Endothelial cell (in vitro differentiated cells): ENCODE results near the gene AMIGO3. TPM values are rescaled to one million over a fixed set of nuclear protein-coding genes. Genes with fewer than 3 reads are reported as not detected.

Source experiments
- DNase-seq: peaks from one replicate; pipeline ENCODE4 v3.0.0; 2021; ENCODE audit warnings: low spot score
- H3K27ac Mint-ChIP-seq: one replicate; pipeline ENCODE4 v1.8.0; 2021; ENCODE audit warnings: mixed read lengths, inconsistent platforms; ENCODE audit not compliant: unreplicated experiment
- H3K27me3 Mint-ChIP-seq: one replicate; pipeline ENCODE4 v1.8.0; 2021; ENCODE audit warnings: mild to moderate bottlenecking, moderate library complexity, mixed read lengths, inconsistent platforms; ENCODE audit not compliant: unreplicated experiment
- H3K36me3 Mint-ChIP-seq: one replicate; pipeline ENCODE4 v1.8.0; 2021; ENCODE audit warnings: mild to moderate bottlenecking, low read depth, mixed read lengths, inconsistent platforms; ENCODE audit not compliant: unreplicated experiment
- H3K4me1 Mint-ChIP-seq: one replicate; pipeline ENCODE4 v1.8.0; 2021; ENCODE audit warnings: mild to moderate bottlenecking, mixed read lengths, inconsistent platforms; ENCODE audit not compliant: unreplicated experiment
- H3K4me3 Mint-ChIP-seq: one replicate; pipeline ENCODE4 v1.8.0; 2021; ENCODE audit warnings: mild to moderate bottlenecking, mixed read lengths, inconsistent platforms; ENCODE audit not compliant: unreplicated experiment
- H3K9me3 Mint-ChIP-seq: one replicate; pipeline ENCODE4 v1.8.0; 2021; ENCODE audit warnings: mixed read lengths, inconsistent platforms; ENCODE audit not compliant: unreplicated experiment
- CTCF ChIP-seq: fragments of 200-600 bp; sonication (generic); IDR thresholded peaks from one replicate; pipeline ENCODE4 v1.5.0; 2021; ENCODE audit warnings: antibody characterized with exemption; ENCODE audit not compliant: unreplicated experiment
- total RNA-seq: library from RNA; stranded (reverse); fragmentation: NEBNext Ultra II Directional; extraction: Animal tissue kit (Norgen Biotek cat#: 25700); gene quantifications from one replicate; pipeline ENCODE4 v1.2.1, GENCODE V29; 2021; ENCODE audit not compliant: unreplicated experiment

The AMIGO3 gene
- total RNA-seq, 1 donor from 2014 or later = 0.56 TPM

DNA sequence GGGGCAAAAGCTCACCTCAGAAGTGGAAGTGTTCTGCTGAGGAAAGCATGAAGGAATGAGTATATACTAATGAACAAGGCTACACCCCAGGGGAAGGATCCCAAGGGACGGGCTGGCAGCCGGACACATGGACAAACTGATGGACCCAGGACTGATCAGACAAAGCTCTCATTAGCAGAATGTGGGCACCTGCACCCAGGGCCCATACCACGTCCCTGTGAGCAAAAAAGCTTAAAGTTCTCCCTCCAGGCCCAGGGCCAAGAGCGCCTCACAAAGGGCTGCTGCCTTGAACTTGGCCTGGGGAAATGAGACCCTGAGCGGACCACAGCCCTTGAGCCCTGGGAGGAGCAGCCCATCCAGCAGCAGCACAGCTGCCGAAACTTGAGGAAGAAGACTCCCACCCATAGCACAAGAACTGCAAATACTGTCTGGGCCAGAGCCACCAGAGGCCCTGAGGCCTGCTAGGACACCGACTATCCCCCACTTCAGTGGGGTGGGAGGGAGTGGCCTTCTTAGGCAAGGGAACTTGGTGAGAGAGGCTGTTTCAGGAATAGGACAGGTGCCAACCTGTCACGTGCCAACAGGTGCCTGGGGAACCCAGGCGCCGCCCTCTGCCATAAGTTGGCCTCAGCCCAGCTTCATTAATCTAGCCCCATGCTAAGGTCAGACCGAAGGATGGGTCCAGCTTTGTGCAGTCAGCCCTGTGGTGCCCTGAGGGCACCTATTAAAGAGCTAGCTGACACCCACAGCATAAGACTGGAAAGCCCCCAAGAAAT is 6.6 kb upstream of the AMIGO3 start:
- Mint-ChIP-seq H3K4me3 (no peak overlapping the region), H3K27me3 (peaks cover 17% of the 10 kb centered on the region), H3K36me3 (peaks cover 10% of the 10 kb centered on the region), H3K9me3 (no peaks in the 10 kb centered on the region), H3K27ac (peak overlapping the region; percentile 9), H3K4me1 (peaks cover 4% of the 10 kb centered on the region)
- DNase-seq = no peak
- no peak for TF ChIP-seq CTCF

DNA sequence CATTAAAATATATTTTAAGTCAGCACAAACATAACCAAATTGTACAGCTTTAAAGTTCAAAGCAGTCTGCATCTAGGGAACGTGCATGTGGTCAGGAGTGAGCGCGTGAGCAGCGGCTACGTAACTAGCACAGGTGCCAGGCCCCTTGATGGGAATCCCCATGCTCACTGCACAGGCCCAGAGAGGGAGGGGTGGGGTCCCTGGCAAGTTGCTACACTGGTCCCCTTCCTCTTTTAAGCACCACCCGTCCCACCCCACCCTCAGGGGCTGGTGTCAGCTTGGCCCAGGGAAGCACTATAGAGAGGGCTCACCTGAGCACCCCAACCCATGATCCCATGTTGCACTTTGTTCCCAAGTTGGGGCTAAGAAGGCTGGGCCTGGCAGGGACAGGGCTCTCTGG is 5.1 kb upstream of the AMIGO3 start:
- Mint-ChIP-seq H3K36me3 (peaks cover 9% of the 10 kb centered on the region), H3K4me3 (peak overlapping the region; percentile 92), H3K27me3 (peaks cover 17% of the 10 kb centered on the region), H3K9me3 (no peaks in the 10 kb centered on the region), H3K4me1 (peaks cover 4% of the 10 kb centered on the region), H3K27ac (peak overlapping the region; percentile 93)
- no peak for DNase-seq
- no peak for TF ChIP-seq CTCF

DNA sequence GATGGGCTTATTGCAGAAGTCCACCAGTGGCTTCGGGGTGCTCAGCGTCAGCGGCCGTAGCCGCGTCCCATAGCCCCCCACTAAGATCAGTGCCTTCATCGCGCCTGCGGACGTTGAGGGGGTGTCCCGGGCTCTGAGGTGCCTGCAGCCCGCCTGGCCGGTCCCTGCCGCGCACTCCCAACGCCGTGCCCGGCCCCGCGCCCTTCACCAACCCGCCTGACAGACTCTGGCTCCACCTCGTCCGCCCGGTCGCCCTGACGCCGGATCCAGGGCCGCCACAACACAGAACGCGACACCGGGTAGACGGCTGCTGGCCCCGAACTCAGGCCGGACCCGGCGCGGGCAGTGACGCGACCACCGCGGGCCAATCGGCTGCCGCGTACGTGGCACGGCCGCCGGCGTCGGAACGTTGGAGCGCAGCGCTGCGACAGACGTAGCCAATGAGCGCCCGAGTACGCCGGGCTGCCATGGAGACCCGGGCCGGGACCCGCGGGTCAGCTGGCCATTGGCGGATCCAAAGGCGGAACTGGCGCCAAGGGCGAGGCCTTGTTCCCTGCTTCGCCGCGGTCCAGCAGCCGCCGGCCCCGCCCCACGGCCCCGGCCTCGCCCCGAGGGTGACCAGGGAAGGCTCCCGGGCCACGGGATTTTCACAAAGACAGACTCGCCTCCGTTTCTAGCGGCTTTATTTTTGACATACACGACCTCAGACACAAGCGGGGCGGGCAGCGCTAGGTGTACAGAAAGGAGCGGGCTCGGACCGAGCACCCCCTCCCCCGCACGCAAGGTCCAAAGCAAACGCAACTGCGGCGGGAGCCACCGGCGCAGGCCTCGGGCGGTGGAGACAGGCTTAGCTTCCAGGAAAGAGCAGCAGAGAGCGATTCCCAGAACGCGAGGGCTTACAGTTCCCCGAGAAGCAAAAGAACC is 4.4 kb upstream of the AMIGO3 start, which contains the start of gene GMPPB:
Gene GMPPB (minus strand): TSS at position 324 of the 924 bp plus-strand sequence. CDS start 225 bp downstream, at position 99.
- Mint-ChIP-seq H3K27me3 (peaks cover 18% of the 10 kb centered on the region), H3K36me3 (peaks cover 6% of the 10 kb centered on the region), H3K4me1 (peaks cover 4% of the 10 kb centered on the region), H3K4me3 (peak within 1 kb of the TSS; percentile 96), H3K9me3 (no peaks in the 10 kb centered on the region), H3K27ac (peak within 1 kb of the TSS; percentile 93)
- no peak for TF ChIP-seq CTCF
- peak; percentile 97 for DNase-seq

- H3K9me3 Mint-ChIP-seq = no peaks in the 10 kb centered on the region
- DNase-seq = peak; percentile 51
Measured at GRCh38 chr3:49723296-49723627, 3.8 kb upstream of the AMIGO3 start.

More at GRCh38 chr3:49723296-49723627, 3.8 kb upstream of the AMIGO3 start:
- H3K4me1 Mint-ChIP-seq = peaks cover 9% of the 10 kb centered on the region
- H3K27ac Mint-ChIP-seq = peak overlapping the region; percentile 93
- peaks cover 22% of the 10 kb centered on the region for H3K27me3 Mint-ChIP-seq
- TF ChIP-seq CTCF = no peak
- peak overlapping the region; percentile 96 for H3K4me3 Mint-ChIP-seq
- peaks cover 4% of the 10 kb centered on the region for H3K36me3 Mint-ChIP-seq
